K562 (cell line): Measurements from ENCODE around the gene PTCD3. TPM values are rescaled to one million over a fixed set of nuclear protein-coding genes. Genes with fewer than 3 reads are reported as not detected.
A peak's percentile ranks its signal among the peaks of the same experiment; 100 is the strongest.

Source experiments
- HCFC1 ChIP-seq: IDR thresholded peaks from 2 replicates; pipeline ENCODE4 v1.6.1; 2012; ENCODE audit warnings: low read depth, low read length, improper control_type of control experiment
- HMGN3 ChIP-seq: IDR thresholded peaks from 2 replicates; pipeline ENCODE4 v1.6.1; 2011; ENCODE audit warnings: borderline replicate concordance, low read depth, mild to moderate bottlenecking, mixed read lengths, low read length; ENCODE audit not compliant: insufficient read length; ENCODE audit errors: extremely low read depth
- JUND ChIP-seq, 2 experiments: IDR thresholded peaks; 2 replicates in 1 of 2; 3 replicates in 1 of 2; pipeline ENCODE4 v1.6.1; 2011; ENCODE audit warnings: borderline replicate concordance in 2 of 2, low read depth in 2 of 2, low read length in 2 of 2, improper control_type of control experiment in 1 of 2, missing biosample characterization in 1 of 2, missing genetic modification characterization in 1 of 2, missing genetic modification reagents in 1 of 2
- MCM2 ChIP-seq: fragments of 450-650 bp; IDR thresholded peaks from 2 replicates; pipeline ENCODE4 v1.6.1; 2017; ENCODE audit warnings: low read depth, mild to moderate bottlenecking
- NEUROD1 ChIP-seq: fragments of 150-350 bp; IDR thresholded peaks from 2 replicates; pipeline ENCODE4 v1.6.1; 2014; ENCODE audit warnings: borderline replicate concordance, low read length, low read depth; ENCODE audit not compliant: partially characterized antibody
- SLC30A9 ChIP-seq: fragments of 250-450 bp; sonication (Bioruptor Pico); IDR thresholded peaks from 2 replicates; pipeline ENCODE4 v1.8.0; 2022; ENCODE audit warnings: mild to moderate bottlenecking, moderate library complexity
- TCF7 ChIP-seq: sonication (generic); IDR thresholded peaks from 2 replicates; pipeline ENCODE4 v1.6.1; 2016; ENCODE audit warnings: antibody characterized with exemption, borderline replicate concordance
- ZBED1 ChIP-seq: IDR thresholded peaks from 2 replicates; pipeline ENCODE4 v1.6.1; 2014
- polyA plus RNA-seq, 8 experiments: library from polyadenylated mRNA; depleted of rRNA in 4 of 8; stranded (reverse) in 5 of 8; unstranded in 3 of 8; fragments of >200 nt; fragmentation: Nextera tagmentation in 2 of 8; fragmentation: Illumina TruSeq in 1 of 8; extraction: Ambion mirVana in 2 of 8; extraction: Trizol in 1 of 8; gene quantifications; 2 replicates each; pipeline versions ENCODE4 v1.2.1 to v1.2.3, GENCODE V29; 2011 to 2014; ENCODE audit warnings: inconsistent platforms in 1 of 8, missing spikeins in 1 of 8
- total RNA-seq, 7 experiments: library from RNA; depleted of rRNA in 6 of 7; stranded (reverse); fragments of >200 nt in 6 of 7; fragmentation: Illumina TruSeq in 2 of 7; extraction: Trizol in 2 of 7; gene quantifications; 2 replicates each; pipeline versions ENCODE4 v1.2.1 to v1.2.3, GENCODE V29; 2011 to 2021; ENCODE audit warnings: low replicate concordance in 1 of 7
- TF ChIP-seq, protein P1 (sequence below): fragments of 250-450 bp; sonication (Bioruptor Pico); IDR thresholded peaks from 2 replicates; pipeline ENCODE4 v1.5.0; 2021
- TF ChIP-seq, protein P2 (sequence below): fragments of 200-800 bp; sonication (Bioruptor generic); IDR thresholded peaks from 2 replicates; pipeline ENCODE4 v1.6.1; 2016; ENCODE audit warnings: missing genetic modification characterization, missing compliant biosample characterization
- TF ChIP-seq, protein P3 (sequence below): fragments of 200-800 bp; sonication (Bioruptor generic); IDR thresholded peaks from 2 replicates; pipeline ENCODE4 v1.6.1; 2017; ENCODE audit warnings: missing genetic modification characterization, missing compliant biosample characterization
- TF ChIP-seq, protein P4 (sequence below): sonication (generic); formaldehyde crosslinking; IDR thresholded peaks from 2 replicates; pipeline ENCODE4 v1.8.0; 2022; ENCODE audit warnings: missing genetic modification reagents, mild to moderate bottlenecking, borderline replicate concordance
- TF ChIP-seq, protein P5 (sequence below): fragments of 250-450 bp; sonication (Bioruptor Pico); IDR thresholded peaks from 2 replicates; pipeline ENCODE4 v1.5.0; 2021

The PTCD3 gene
- total and polyA plus RNA-seq, 9 of the 15 experiments (the other 6 are each of a cell fraction or from before 2014, with no cell fraction given) = 65.2 to 241 (median 172) TPM

DNA sequence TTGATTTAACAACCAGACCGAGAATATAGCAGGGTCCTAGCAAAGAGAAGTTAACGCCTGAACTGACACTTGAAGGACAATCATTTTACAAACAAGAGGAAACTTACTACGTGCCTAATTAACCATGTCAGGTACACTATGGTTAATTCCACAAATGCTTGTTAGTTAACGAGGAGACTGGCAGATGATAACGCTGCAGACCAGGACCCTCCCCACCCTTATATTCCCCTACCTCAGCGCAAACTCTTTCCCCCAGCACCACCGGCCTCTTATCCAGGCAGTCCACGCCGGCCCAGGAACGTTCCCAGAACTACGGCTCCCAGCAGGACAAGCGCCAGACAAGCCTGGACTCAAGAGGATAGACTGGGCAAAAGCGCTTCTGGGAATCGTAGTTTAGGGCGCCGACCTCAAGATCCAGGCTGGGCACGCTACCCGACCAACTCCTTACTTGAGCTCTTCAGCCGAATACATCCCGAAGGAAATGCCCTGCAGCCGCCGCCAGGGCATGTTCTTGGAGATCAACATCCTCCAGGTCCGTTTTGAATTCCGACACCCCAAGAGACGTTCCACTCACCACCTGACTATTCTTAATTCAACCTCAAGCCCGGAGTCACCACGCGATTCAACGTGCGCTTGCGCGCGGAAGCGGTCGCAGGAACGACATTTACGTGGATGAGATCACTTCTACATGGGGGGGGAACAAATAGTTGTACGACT, 625 bp upstream of the PTCD3 start, which contains the start of gene POLR1A (continued):
- TF ChIP-seq, protein P1, sequence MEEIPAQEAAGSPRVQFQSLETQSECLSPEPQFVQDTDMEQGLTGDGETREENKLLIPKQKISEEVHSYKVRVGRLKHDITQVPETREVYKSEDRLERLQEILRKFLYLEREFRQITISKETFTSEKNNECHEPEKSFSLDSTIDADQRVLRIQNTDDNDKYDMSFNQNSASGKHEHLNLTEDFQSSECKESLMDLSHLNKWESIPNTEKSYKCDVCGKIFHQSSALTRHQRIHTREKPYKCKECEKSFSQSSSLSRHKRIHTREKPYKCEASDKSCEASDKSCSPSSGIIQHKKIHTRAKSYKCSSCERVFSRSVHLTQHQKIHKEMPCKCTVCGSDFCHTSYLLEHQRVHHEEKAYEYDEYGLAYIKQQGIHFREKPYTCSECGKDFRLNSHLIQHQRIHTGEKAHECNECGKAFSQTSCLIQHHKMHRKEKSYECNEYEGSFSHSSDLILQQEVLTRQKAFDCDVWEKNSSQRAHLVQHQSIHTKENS (CRISPR knock-in tag) = no peak
- TF ChIP-seq TCF7 = no peak
- no peak for TF ChIP-seq JUND (IDR thresholded peaks at IDR 0.05; ENCODE audit: borderline replicate concordance, low read depth, low read length)
- TF ChIP-seq JUND (tag; IDR thresholded peaks at IDR 0.05; ENCODE audit: borderline replicate concordance, low read depth, low read length) = peak; percentile 65; the same call in 1 of the 3 replicates
- TF ChIP-seq HMGN3 = no peak
- peak; percentile 97 for TF ChIP-seq HCFC1
- TF ChIP-seq, protein P2, sequence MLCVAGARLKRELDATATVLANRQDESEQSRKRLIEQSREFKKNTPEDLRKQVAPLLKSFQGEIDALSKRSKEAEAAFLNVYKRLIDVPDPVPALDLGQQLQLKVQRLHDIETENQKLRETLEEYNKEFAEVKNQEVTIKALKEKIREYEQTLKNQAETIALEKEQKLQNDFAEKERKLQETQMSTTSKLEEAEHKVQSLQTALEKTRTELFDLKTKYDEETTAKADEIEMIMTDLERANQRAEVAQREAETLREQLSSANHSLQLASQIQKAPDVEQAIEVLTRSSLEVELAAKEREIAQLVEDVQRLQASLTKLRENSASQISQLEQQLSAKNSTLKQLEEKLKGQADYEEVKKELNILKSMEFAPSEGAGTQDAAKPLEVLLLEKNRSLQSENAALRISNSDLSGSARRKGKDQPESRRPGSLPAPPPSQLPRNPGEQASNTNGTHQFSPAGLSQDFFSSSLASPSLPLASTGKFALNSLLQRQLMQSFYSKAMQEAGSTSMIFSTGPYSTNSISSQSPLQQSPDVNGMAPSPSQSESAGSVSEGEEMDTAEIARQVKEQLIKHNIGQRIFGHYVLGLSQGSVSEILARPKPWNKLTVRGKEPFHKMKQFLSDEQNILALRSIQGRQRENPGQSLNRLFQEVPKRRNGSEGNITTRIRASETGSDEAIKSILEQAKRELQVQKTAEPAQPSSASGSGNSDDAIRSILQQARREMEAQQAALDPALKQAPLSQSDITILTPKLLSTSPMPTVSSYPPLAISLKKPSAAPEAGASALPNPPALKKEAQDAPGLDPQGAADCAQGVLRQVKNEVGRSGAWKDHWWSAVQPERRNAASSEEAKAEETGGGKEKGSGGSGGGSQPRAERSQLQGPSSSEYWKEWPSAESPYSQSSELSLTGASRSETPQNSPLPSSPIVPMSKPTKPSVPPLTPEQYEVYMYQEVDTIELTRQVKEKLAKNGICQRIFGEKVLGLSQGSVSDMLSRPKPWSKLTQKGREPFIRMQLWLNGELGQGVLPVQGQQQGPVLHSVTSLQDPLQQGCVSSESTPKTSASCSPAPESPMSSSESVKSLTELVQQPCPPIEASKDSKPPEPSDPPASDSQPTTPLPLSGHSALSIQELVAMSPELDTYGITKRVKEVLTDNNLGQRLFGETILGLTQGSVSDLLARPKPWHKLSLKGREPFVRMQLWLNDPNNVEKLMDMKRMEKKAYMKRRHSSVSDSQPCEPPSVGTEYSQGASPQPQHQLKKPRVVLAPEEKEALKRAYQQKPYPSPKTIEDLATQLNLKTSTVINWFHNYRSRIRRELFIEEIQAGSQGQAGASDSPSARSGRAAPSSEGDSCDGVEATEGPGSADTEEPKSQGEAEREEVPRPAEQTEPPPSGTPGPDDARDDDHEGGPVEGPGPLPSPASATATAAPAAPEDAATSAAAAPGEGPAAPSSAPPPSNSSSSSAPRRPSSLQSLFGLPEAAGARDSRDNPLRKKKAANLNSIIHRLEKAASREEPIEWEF (CRISPR knock-in tag) = no peak
- no peak for TF ChIP-seq NEUROD1
- no peak for TF ChIP-seq MCM2
- TF ChIP-seq, protein P3, sequence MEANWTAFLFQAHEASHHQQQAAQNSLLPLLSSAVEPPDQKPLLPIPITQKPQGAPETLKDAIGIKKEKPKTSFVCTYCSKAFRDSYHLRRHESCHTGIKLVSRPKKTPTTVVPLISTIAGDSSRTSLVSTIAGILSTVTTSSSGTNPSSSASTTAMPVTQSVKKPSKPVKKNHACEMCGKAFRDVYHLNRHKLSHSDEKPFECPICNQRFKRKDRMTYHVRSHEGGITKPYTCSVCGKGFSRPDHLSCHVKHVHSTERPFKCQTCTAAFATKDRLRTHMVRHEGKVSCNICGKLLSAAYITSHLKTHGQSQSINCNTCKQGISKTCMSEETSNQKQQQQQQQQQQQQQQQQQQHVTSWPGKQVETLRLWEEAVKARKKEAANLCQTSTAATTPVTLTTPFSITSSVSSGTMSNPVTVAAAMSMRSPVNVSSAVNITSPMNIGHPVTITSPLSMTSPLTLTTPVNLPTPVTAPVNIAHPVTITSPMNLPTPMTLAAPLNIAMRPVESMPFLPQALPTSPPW (CRISPR knock-in tag) = 0 out of 2 replicates have a peak, but pooled peaks have one; percentile 5
- TF ChIP-seq, protein P4, sequence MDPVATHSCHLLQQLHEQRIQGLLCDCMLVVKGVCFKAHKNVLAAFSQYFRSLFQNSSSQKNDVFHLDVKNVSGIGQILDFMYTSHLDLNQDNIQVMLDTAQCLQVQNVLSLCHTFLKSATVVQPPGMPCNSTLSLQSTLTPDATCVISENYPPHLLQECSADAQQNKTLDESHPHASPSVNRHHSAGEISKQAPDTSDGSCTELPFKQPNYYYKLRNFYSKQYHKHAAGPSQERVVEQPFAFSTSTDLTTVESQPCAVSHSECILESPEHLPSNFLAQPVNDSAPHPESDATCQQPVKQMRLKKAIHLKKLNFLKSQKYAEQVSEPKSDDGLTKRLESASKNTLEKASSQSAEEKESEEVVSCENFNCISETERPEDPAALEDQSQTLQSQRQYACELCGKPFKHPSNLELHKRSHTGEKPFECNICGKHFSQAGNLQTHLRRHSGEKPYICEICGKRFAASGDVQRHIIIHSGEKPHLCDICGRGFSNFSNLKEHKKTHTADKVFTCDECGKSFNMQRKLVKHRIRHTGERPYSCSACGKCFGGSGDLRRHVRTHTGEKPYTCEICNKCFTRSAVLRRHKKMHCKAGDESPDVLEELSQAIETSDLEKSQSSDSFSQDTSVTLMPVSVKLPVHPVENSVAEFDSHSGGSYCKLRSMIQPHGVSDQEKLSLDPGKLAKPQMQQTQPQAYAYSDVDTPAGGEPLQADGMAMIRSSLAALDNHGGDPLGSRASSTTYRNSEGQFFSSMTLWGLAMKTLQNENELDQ (CRISPR knock-in tag) = no peak
- TF ChIP-seq ZBED1 = no peak
- no peak for TF ChIP-seq SLC30A9
- TF ChIP-seq, protein P5, sequence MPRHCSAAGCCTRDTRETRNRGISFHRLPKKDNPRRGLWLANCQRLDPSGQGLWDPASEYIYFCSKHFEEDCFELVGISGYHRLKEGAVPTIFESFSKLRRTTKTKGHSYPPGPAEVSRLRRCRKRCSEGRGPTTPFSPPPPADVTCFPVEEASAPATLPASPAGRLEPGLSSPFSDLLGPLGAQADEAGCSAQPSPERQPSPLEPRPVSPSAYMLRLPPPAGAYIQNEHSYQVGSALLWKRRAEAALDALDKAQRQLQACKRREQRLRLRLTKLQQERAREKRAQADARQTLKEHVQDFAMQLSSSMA (CRISPR knock-in tag) = no peak
